ENCODE measurements around the gene PMEPA1. TPM values are rescaled to one million over a fixed set of nuclear protein-coding genes. Genes with fewer than 3 reads are reported as not detected.

Gene PMEPA1
- 31.4 TPM for polyA plus RNA-seq (2013, experiment 1 of 2; ENCODE audit: insufficient read length)
- 30.4 TPM for polyA plus RNA-seq (2013, experiment 2 of 2; ENCODE audit: insufficient read length)

DNA sequence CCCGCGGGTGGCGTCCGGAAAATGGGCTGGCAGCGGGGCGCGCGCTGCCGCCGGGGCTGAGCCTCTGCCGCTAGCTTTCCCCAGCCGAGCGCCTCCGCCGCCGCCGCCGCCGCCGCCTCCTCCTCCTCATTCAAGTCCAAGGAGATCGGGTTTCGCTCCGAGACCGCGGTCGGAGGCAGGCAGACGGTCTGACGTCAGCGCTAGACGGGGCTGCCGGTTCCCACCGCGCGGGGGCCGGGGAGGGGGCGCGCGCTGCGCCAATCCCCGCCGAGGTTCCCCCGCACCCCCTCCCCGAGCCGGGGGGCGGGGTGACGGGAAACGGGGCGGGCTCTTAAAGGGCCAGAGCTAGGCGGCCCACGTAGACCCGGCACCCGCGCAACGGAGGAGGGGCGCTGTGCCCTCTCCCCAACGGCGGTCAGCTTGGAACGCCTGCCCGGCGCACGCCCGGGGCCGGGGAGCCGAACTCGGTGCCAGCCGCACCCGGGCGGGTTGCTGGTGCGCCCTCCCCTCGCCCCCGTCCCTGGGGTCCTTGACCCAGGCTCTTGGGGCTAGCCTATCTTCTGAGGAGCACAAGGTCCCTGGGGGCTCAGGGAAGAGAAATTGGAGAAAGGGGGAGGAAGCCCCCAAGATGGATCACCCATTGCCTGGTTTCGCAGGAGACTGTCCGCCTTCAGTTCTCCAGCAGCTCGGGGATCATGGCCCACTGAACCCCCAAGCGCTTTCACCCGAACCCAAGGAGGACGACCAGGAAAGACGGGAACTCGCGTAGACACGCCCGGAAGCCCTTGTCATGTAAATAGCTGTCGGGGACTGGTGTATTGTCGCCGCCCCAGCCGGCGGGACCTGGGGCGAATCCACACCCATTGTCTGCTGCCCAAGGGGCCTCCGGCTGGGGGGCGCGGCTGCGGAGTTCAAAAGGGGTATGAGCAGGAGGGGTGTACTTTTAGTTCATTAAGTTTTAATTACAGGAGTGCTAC lies at the start of gene PMEPA1:
PMEPA1 (minus strand) TSS at position 193 of the 977 bp plus-strand sequence. CDS start 433 bp downstream, outside the sequence.
- peak; percentile 97 for DNase-seq

DNA sequence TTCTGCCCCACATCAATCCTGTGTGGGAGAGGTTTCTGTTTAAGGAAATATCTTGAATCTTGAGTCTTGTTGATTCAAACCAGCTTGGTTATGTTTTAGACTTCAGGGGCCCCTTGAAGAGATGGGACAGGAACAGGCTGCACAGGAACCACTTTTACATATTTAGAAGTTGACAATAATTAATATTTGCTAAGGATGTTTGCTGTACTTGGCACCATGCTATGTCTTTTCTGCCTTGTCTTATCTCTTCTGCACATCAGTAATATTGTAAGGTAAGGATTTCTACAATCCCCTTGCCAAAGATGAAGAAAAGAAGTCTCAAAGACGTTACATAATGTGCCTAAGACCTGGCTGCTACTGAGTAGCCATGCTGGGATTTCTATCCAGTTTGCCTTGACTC lies 48.0 kb upstream of the PMEPA1 start:
- no peak for DNase-seq

DNA sequence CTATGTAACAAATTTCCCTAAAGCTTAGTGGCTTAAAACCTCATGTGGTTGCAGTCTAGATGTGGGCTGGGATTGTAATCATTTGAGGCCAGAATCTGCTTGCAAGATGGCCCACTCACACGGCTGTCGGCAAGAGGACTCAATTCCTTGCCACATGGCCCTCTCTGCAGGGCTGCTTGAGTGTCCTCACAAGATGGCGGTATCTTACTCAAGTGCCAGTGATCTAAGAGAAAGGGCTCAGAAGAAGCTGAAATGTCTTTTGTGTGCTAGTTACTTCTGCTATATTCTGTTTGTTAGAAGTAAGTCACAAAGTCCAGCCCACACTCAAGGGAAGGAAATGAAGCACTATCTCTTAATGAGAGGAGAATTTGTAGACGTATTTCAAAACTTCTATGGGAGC lies 47.1 kb upstream of the PMEPA1 start:
- DNase-seq: no peak

- DNase-seq: no peak
Measured at GRCh38 chr20:57756213-57756612, 46.4 kb upstream of the PMEPA1 start.

GRCh38 chr20:57755609-57756008 lies 45.8 kb upstream of the PMEPA1 start:
- DNase-seq: no peak

DNA sequence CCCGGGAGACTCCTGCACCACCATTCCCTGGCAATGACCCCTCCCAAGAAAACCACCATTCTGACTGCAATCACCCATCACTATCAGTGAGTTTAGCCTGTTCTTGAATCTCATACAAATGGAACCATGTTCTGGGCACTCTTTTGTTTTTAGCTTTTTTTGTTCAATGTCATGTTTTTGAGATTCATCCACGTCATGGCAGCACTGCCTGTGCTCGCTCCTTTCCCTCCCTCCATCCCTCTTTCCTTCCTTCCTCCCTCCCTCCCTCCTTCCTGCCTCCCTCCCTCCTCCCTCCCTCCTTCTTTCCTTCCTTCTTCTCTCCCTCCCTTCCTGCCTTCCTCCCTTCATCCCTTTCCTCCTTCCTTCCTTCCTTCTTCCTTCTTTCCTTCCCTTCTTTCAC lies 44.4 kb upstream of the PMEPA1 start:
- no peak for DNase-seq

DNA sequence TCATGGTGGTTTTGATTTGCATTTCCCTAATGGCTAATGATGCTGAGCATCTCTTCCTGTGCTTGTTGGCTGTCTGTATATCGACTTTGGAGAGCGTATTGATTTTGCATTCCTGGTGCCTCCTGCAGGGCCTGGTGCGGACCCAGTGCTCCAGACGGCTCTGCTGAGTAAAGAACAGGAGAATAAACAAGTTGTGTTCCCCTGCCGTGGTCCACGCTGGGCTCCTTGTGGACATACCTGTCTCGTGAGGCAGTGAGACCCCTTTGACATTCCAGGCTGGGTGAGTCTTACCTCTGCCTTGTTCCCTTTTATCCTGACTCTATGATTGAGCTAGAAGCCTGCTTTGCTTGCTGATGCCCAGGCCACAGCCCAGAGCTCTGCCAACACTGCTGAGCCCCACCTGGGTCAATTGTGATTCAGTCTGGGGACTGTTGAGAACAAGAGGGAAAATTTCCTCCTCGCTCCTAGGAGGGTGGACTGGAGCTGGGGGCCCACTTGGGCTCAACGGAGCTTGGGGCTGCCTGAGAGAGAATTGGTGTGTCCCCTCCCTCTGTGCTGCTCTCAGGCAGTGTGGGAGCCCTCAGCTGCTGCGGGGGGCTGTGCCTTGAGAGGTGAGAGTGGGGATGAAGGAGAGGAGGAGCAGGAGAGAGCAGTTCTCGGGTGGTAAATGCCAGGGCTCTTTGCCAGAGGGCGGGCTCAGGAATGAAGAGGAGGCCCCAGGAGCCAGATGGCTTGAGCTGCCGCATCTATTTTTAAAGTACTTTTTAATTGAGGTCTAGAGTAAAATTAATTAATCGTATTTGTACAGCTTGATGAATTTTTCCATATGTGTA lies 43.7 kb upstream of the PMEPA1 start:
- no peak for DNase-seq

GRCh38 chr20:57751411-57751810 lies 41.6 kb upstream of the PMEPA1 start:
- no peak for DNase-seq

DNA sequence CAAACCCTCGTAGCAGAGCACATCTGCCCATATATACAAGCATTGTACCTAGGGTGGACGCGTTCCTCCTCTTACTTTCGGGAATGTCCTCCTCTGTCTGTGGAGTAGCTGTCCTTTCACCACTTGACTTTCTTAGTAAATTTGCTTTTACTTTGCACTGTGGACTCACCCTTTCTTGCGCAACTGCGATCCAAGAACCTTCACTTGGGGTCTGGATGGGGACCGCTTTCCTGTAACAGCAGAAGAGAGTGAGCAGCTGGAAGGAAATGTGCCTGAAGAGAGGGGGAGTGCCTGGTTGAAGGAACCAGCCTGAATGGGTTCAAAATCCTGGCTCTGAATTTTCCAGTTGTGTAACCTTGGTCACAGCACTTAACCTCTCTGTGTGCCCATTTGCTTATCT lies 40.1 kb upstream of the PMEPA1 start:
- no peak for DNase-seq

- DNase-seq: no peak
Measured at GRCh38 chr20:57749131-57749690, 39.4 kb upstream of the PMEPA1 start.

- peak; percentile 96 for DNase-seq
Measured at GRCh38 chr20:57748601-57749130, 38.9 kb upstream of the PMEPA1 start.

DNA sequence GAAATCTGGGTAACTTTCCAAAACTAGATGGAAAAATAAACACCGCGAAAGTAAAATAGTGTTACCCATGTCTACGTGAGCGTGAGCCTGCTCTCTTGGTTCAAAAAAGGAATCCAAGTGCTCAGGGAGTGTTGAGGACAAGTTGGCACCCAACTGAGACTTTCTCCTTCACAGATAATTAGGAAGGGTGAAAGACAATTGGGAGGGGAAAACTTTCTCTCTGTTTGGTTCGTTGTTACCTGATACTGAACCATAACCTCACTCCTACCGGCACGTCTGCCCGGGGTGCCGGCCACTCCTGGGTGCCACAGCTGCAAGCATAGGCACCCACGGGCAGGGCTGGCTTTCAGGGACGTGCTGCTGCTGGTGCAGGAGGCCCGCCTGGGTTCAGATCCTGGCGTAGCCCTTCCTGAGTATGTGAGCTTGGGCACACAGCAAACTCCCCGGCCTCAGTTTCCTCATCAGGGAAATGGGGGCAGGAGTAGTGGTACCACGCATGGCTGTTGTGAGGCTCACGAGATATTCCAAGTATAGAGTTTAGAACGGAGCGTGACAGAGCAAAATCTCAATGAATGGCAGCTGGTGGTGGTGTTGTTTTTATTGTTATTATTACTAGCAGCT lies 38.2 kb upstream of the PMEPA1 start:
- DNase-seq: no peak

GRCh38 chr20:57746832-57747404 lies 37.1 kb upstream of the PMEPA1 start:
- no peak for DNase-seq

DNA sequence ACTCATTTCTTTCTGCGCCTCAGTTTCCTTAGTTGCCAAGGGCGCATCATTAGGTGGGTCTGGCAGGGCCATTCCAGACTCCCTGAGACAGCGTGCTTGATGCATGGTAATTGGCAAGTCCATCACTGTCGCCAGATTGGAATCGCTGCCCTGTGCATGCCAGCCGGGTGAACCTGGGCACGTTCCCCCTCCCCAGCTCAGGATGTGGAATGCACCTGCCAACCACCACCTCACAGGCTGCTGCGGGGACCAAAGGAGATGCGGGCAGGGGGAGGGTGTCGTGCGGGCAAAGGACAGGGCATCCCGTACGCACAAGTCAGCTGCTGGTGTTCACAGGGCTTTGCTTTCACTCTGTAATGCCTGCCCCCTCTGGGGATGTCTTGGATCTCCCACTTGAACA lies 36.4 kb upstream of the PMEPA1 start:
- no peak for DNase-seq

DNA sequence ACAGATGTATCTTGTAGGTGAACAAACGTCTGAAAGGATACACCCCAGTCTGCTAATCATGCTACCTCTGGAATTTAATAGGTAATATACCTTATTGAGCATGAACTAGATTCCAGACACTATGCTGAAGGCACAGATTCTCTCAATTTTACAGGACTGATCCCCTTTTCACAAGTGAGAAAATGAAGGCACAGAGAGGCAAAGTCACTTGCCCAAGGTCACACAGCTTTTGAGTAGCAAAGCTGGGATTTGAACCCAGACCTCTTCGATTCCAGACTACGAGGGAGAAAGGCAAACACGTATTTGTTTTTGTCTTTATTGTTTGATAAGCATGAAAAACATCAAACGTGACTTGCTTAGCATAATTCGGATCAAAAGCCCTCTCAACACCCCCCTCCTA lies 34.4 kb upstream of the PMEPA1 start:
- DNase-seq: no peak

GRCh38 chr20:57743450-57744095 lies 33.8 kb upstream of the PMEPA1 start:
- no peak for DNase-seq

DNA sequence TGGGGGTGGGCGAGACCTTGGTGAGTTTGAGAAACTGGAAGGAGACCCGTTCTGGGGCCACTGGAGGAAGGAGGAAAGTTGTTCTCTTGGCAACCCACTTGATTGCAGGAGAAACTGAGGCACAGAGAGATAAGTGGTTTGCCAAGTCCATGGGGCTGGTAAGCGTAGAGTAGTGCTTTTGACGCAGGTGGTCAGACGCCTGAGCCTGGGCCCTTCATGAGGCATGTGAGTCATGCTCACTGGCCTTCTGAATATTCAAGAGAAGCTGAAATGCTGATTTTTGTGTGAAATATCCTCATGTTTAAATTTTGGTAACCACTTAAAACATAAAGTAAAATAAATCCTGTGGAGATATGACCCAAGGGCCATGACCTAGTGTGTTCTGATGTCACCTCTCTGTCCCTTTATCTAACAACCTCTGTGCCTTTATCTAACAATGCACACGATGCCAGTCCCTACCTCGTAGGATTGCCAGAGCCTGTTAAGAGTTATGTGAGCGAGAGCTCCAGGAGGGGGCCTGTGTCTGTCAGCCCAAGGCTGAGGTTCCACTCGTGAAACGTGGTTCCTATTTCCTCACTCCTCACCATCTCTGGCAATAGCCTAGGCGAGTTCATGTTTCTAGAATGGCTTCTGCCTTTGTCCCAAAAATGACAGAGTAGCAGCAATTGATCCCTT lies 32.8 kb upstream of the PMEPA1 start:
- no peak for DNase-seq

GRCh38 chr20:57738484-57738883 lies 28.7 kb upstream of the PMEPA1 start:
- DNase-seq: peak; percentile 35

GRCh38 chr20:57738053-57738452 lies 28.2 kb upstream of the PMEPA1 start:
- DNase-seq: no peak

DNA sequence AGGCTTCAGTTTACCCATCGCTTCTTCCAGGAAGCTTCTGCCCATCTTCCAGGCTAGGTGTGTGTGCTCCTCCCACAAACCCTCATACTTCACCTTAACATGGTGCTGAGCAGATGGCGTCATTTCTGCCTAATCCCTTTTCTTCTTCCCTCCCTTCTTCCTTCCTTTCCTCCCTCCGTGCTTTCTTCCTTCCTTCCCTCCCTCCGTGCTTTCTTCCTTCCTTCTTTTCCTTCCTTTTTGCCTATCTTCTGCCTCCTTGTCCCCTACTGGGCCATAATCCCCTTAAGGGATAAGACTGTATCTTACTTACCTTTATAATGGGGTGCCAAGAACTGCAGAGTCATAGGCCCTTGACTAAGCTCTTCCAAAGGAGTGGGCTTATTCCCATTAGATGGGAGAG lies 27.5 kb upstream of the PMEPA1 start:
- no peak for DNase-seq

All from fibroblast of skin of back (primary cell).